Breast epithelium (tissue), 3 donors: Measurements from ENCODE around the gene ABI2.

Experiments
- CTCF ChIP-seq, 3 donors: fragments of 450-650 bp; IDR thresholded peaks; one replicate each; pipeline ENCODE4 v1.5.1; 2016 to 2017; ENCODE audit warnings: antibody characterized with exemption in 3 of 3, mild to moderate bottlenecking in 3 of 3, moderate library complexity in 3 of 3
- POLR2A ChIP-seq: fragments of 450-650 bp; IDR thresholded peaks from one replicate; pipeline ENCODE4 v1.6.1; 2016; ENCODE audit warnings: antibody characterized with exemption, mild to moderate bottlenecking, moderate library complexity

DNA sequence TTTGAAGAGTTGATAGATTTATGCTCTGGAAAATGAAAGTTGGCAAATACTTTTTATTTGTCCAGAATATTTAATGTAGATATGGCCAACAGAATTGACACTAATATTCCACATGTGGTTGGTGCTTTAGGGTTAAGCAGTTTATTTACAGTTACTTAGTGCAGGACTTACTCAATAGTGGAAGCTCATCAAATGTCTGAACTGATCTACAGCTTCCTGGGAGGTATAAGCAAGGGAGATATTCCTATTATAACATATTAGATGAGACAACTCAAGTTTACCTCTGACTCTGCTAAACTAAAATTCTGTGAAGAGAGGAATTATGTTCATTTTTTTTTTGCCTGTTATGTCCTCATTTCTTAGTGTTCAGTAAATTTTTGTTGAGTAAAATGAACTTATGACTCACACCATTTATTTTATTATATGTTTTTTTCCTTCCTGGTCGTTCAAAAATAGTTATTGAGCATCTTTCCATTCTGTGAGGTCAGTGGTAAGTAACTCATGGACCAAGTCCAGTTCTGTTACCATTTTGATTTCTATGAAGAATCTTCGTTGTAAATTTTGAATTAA, 13.6 kb downstream of the ABI2 start:
- TF ChIP-seq CTCF (IDR thresholded peaks at IDR 0.05) (no peak), POLR2A (no peak)
